Loucy (cell line): ENCODE data around the gene PRKX.

Source experiments
- H2AFZ ChIP-seq: fragments of 200-600 bp; sonication (generic); 2 replicates; pipeline ENCODE4 v1.6.0; 2016; ENCODE audit warnings: antibody characterized with exemption, mild to moderate bottlenecking, low read length, moderate library complexity
- H3F3A ChIP-seq: fragments of 200-600 bp; 2 replicates; pipeline ENCODE4 v1.6.0; 2016; ENCODE audit warnings: antibody characterized with exemption, low read depth, mild to moderate bottlenecking
- H3K27me3 ChIP-seq: fragments of 200-600 bp; sonication (generic); 2 replicates; pipeline ENCODE4 v1.6.1; 2014; ENCODE audit warnings: low read length, mild to moderate bottlenecking; ENCODE audit not compliant: insufficient read depth, poor library complexity, severe bottlenecking
- H3K36me3 ChIP-seq: fragments of 200-600 bp; sonication (generic); 2 replicates; pipeline ENCODE4 v1.6.1; 2016; ENCODE audit warnings: low read length; ENCODE audit not compliant: insufficient read depth
- H3K4me1 ChIP-seq: fragments of 200-600 bp; sonication (generic); 2 replicates; pipeline ENCODE4 v1.5.1; 2014; ENCODE audit warnings: low read length, mild to moderate bottlenecking; ENCODE audit not compliant: insufficient read depth, poor library complexity, severe bottlenecking
- H3K4me2 ChIP-seq: fragments of 200-600 bp; sonication (generic); 2 replicates; pipeline ENCODE4 v1.6.0; 2014; ENCODE audit warnings: antibody characterized with exemption, low read length, low read depth, mild to moderate bottlenecking; ENCODE audit not compliant: poor library complexity, severe bottlenecking
- H3K4me3 ChIP-seq: fragments of 200-600 bp; sonication (generic); 2 replicates; pipeline ENCODE4 v1.5.1; 2014; ENCODE audit warnings: low read length, mild to moderate bottlenecking, mixed read lengths; ENCODE audit not compliant: poor library complexity, severe bottlenecking
- H3K79me2 ChIP-seq: fragments of 200-600 bp; sonication (generic); 2 replicates; pipeline ENCODE4 v1.6.1; 2014; ENCODE audit warnings: low read length; ENCODE audit not compliant: insufficient read depth
- H3K9ac ChIP-seq: fragments of 200-600 bp; sonication (generic); 2 replicates; pipeline ENCODE4 v1.6.0; 2014; ENCODE audit warnings: mild to moderate bottlenecking, low read depth, low read length, moderate library complexity; ENCODE audit not compliant: poor library complexity, severe bottlenecking
- H3K9me2 ChIP-seq: fragments of 200-600 bp; sonication (generic); replicated peaks from 2 replicates; pipeline ENCODE4 v1.6.1; 2016; ENCODE audit warnings: low read depth, low read length, mixed read lengths
- H3K9me3 ChIP-seq: fragments of 200-600 bp; sonication (generic); 2 replicates; pipeline ENCODE4 v1.6.1; 2014; ENCODE audit warnings: mild to moderate bottlenecking, antibody characterized with exemption, low read length, low read depth; ENCODE audit not compliant: insufficient read depth
- H4K20me1 ChIP-seq: fragments of 200-600 bp; sonication (generic); 2 replicates; pipeline ENCODE4 v1.6.0; 2014; ENCODE audit warnings: antibody characterized with exemption, low read length, mild to moderate bottlenecking; ENCODE audit not compliant: insufficient read depth, poor library complexity, severe bottlenecking
- EZH2phosphoT487 ChIP-seq: fragments of 200-600 bp; IDR thresholded peaks from 2 replicates; pipeline ENCODE4 v1.6.1; 2018; ENCODE audit warnings: antibody characterized with exemption, mild to moderate bottlenecking, moderate library complexity, borderline replicate concordance
- TF ChIP-seq, protein P1 (sequence below): fragments of 200-600 bp; sonication (generic); conservative IDR thresholded peaks from 2 replicates; pipeline ENCODE4 v1.5.1; 2014; ENCODE audit warnings: mild to moderate bottlenecking, antibody characterized with exemption, low read length

The PRKX gene

GRCh38 chrX:3598046-3598605 is 115.3 kb downstream of the PRKX start:
- no peaks in the 10 kb centered on the region for H3K9me2 ChIP-seq
- H3K9ac ChIP-seq: no peak overlapping the region
- no peaks in the 10 kb centered on the region for H3K9me3 ChIP-seq
- H3K4me2 ChIP-seq: no peak overlapping the region
- H3K36me3 ChIP-seq: no peaks in the 10 kb centered on the region
- H3K4me3 ChIP-seq: no peak overlapping the region
- no peaks in the 10 kb centered on the region for H3K27me3 ChIP-seq
- H3F3A ChIP-seq: no peaks in the 10 kb centered on the region
- H2AFZ ChIP-seq: no peak overlapping the region
- no peaks in the 10 kb centered on the region for H4K20me1 ChIP-seq
- H3K4me1 ChIP-seq: no peaks in the 10 kb centered on the region
- no peak for TF ChIP-seq EZH2phosphoT487
- TF ChIP-seq, protein P1, sequence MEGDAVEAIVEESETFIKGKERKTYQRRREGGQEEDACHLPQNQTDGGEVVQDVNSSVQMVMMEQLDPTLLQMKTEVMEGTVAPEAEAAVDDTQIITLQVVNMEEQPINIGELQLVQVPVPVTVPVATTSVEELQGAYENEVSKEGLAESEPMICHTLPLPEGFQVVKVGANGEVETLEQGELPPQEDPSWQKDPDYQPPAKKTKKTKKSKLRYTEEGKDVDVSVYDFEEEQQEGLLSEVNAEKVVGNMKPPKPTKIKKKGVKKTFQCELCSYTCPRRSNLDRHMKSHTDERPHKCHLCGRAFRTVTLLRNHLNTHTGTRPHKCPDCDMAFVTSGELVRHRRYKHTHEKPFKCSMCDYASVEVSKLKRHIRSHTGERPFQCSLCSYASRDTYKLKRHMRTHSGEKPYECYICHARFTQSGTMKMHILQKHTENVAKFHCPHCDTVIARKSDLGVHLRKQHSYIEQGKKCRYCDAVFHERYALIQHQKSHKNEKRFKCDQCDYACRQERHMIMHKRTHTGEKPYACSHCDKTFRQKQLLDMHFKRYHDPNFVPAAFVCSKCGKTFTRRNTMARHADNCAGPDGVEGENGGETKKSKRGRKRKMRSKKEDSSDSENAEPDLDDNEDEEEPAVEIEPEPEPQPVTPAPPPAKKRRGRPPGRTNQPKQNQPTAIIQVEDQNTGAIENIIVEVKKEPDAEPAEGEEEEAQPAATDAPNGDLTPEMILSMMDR: no peak
- no peaks in the 10 kb centered on the region for H3K79me2 ChIP-seq

- H3K9me2 ChIP-seq: no peaks in the 10 kb centered on the region
- no peak overlapping the region for H2AFZ ChIP-seq
- H4K20me1 ChIP-seq: no peaks in the 10 kb centered on the region
- no peaks in the 10 kb centered on the region for H3F3A ChIP-seq
- H3K36me3 ChIP-seq: no peaks in the 10 kb centered on the region
- H3K4me2 ChIP-seq: no peak overlapping the region
- no peaks in the 10 kb centered on the region for H3K9me3 ChIP-seq
- no peak overlapping the region for H3K4me3 ChIP-seq
- H3K9ac ChIP-seq: no peak overlapping the region
- no peak for TF ChIP-seq EZH2phosphoT487
- TF ChIP-seq, protein P1: no peak
- peaks cover 4% of the 10 kb centered on the region for H3K4me1 ChIP-seq
- no peaks in the 10 kb centered on the region for H3K79me2 ChIP-seq
- no peaks in the 10 kb centered on the region for H3K27me3 ChIP-seq
Observed at GRCh38 chrX:3592184-3592583, 121.3 kb downstream of the PRKX start.

DNA sequence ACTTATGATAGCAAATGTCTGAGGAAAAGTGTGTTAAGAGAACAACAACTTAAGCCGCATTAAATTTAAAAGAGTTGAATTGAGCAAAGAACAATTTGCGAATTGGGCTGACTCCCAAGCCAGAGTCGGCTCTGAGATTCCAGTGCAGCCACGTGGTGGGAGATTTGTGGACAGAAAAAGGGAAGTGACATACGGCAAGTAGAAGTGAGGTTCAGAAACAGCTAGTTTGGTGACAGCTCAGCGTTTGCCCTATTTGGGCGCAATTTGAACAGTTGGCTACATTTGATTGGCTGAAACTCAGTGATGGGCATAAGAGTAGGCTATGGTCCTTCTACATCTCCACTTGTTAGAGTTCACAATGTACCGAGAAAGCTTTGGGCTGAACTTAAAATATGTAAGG is 124.0 kb downstream of the PRKX start:
- TF ChIP-seq, protein P1: no peak
- TF ChIP-seq EZH2phosphoT487: no peak
- H3K4me3 ChIP-seq: no peak overlapping the region

More for the DNA sequence above, 124.0 kb downstream of the PRKX start:
- H4K20me1 ChIP-seq: no peaks in the 10 kb centered on the region
- H3K27me3 ChIP-seq: no peaks in the 10 kb centered on the region
- H3K4me1 ChIP-seq: peaks cover 7% of the 10 kb centered on the region
- H3F3A ChIP-seq: no peaks in the 10 kb centered on the region
- H3K79me2 ChIP-seq: no peaks in the 10 kb centered on the region
- no peak overlapping the region for H3K4me2 ChIP-seq
- H3K9ac ChIP-seq: no peak overlapping the region
- no peaks in the 10 kb centered on the region for H3K9me3 ChIP-seq
- H2AFZ ChIP-seq: no peak overlapping the region
- no peaks in the 10 kb centered on the region for H3K9me2 ChIP-seq
- no peaks in the 10 kb centered on the region for H3K36me3 ChIP-seq
